ENCODE measurements around the gene GAS2L2.

- TF ChIP-seq CTCF (conservative IDR thresholded peaks at IDR 0.05; ENCODE audit: low read depth, low read length) = no peak
- TF ChIP-seq EZH2phosphoT487 (IDR thresholded peaks at IDR 0.05; ENCODE audit: borderline replicate concordance, low read length) = no peak
These were observed 3.3 kb downstream of the GAS2L2 start for GRCh38 chr17:35749560-35750412.
